ENCODE results near the gene SBF2. TPM values are rescaled to one million over a fixed set of nuclear protein-coding genes. Genes with fewer than 3 reads are reported as not detected.

SBF2 gene
- total RNA-seq, 4 donors from 2014 or later, result 52.8 to 87.9 (median 62.4) TPM

- Histone ChIP-seq H3K9me3 (no peaks in the 10 kb centered on the region), H3K27ac (no peak overlapping the region), H3K4me1 (no peaks in the 10 kb centered on the region), H3K4me3 (no peak overlapping the region), H3K27me3 (no peaks in the 10 kb centered on the region), H3K36me3 (peaks cover 0 to 15% of the 10 kb centered on the region in 2 donors)
- 95 to 100% methylated on average over 2 of the region's 2 CpGs for WGBS, 2 donors (ENCODE audit: low coverage in 1 of 2)
- TF ChIP-seq POLR2AphosphoS5 (IDR thresholded peaks at IDR 0.05), result no peak
- ATAC-seq, result no peak
Observed at GRCh38 chr11:10026514-10026913, 267.5 kb downstream of the SBF2 start.

- Histone ChIP-seq H3K4me1 (peaks cover 0 to 5% (median 0%) of the 10 kb centered on the region in 3 donors), H3K27ac (no peak overlapping the region), H3K36me3 (peaks cover 0 to 12% of the 10 kb centered on the region in 2 donors), H3K9me3 (no peaks in the 10 kb centered on the region), H3K27me3 (no peaks in the 10 kb centered on the region), H3K4me3 (no peak overlapping the region)
- TF ChIP-seq POLR2A (IDR thresholded peaks at IDR 0.05) (no peak), EP300 (IDR thresholded peaks at IDR 0.05) (no peak), CTCF (IDR thresholded peaks at IDR 0.05) (no peak), POLR2AphosphoS5 (IDR thresholded peaks at IDR 0.05) (no peak)
- ATAC-seq, result no peak
- 88 to 93% methylated on average over 3 of the region's 3 CpGs for WGBS, 2 donors (ENCODE audit: low coverage in 1 of 2)
Observed at GRCh38 chr11:10023212-10023611, 270.8 kb downstream of the SBF2 start.

GRCh38 chr11:10022764-10023163 lies 271.3 kb downstream of the SBF2 start:
- Histone ChIP-seq H3K4me3 (no peak overlapping the region), H3K27ac (no peak overlapping the region), H3K36me3 (peaks cover 0 to 8% of the 10 kb centered on the region in 2 donors), H3K9me3 (no peaks in the 10 kb centered on the region), H3K4me1 (peaks cover 0 to 5% (median 0%) of the 10 kb centered on the region in 3 donors), H3K27me3 (no peaks in the 10 kb centered on the region)
- 65 to 88% methylated on average over 2 of the region's 2 CpGs for WGBS, 2 donors (ENCODE audit: low coverage in 1 of 2)
- TF ChIP-seq POLR2A (IDR thresholded peaks at IDR 0.05) (no peak), POLR2AphosphoS5 (IDR thresholded peaks at IDR 0.05) (no peak), CTCF (IDR thresholded peaks at IDR 0.05) (no peak), EP300 (IDR thresholded peaks at IDR 0.05) (no peak)
- ATAC-seq, result no peak

GRCh38 chr11:10021563-10021962 lies 272.5 kb downstream of the SBF2 start:
- H3K27me3 ChIP-seq, result no peaks in the 10 kb centered on the region
- no peak overlapping the region for H3K27ac ChIP-seq
- no peaks in the 10 kb centered on the region for H3K36me3 ChIP-seq
- H3K9me3 ChIP-seq, result no peaks in the 10 kb centered on the region
- H3K4me1 ChIP-seq, result peaks cover 0 to 5% (median 0%) of the 10 kb centered on the region in 3 donors
- H3K4me3 ChIP-seq, result no peak overlapping the region
- TF ChIP-seq POLR2A (IDR thresholded peaks at IDR 0.05) (no peak), CTCF (IDR thresholded peaks at IDR 0.05) (no peak)
- no peak for ATAC-seq
- 71 to 73% methylated on average over 2 of the region's 2 CpGs for WGBS, 2 donors (ENCODE audit: low coverage in 1 of 2)

- peaks cover 0 to 6% of the 10 kb centered on the region in 2 donors for H3K36me3 ChIP-seq
- no peak overlapping the region for H3K4me3 ChIP-seq
- no peak overlapping the region for H3K27ac ChIP-seq
- H3K9me3 ChIP-seq, result no peaks in the 10 kb centered on the region
- no peaks in the 10 kb centered on the region for H3K27me3 ChIP-seq
- ATAC-seq, result no peak
- TF ChIP-seq EP300 (IDR thresholded peaks at IDR 0.05), result no peak
- TF ChIP-seq POLR2A (IDR thresholded peaks at IDR 0.05), result no peak
- TF ChIP-seq CTCF (IDR thresholded peaks at IDR 0.05), result no peak
- no peak for TF ChIP-seq POLR2AphosphoS5 (IDR thresholded peaks at IDR 0.05)
- H3K4me1 ChIP-seq, result peaks cover 0 to 5% (median 0%) of the 10 kb centered on the region in 3 donors
- WGBS, 2 donors (ENCODE audit: low coverage in 1 of 2), result 76 to 94% methylated on average over 6 to 7 of the region's 7 CpGs
Observed at GRCh38 chr11:10019906-10020682, 273.9 kb downstream of the SBF2 start.

Measured in gastroesophageal sphincter (tissue), 4 donors.